Thoracic aorta (tissue), 2 donors: ENCODE data around the gene RAB11FIP2. TPM values are rescaled to one million over a fixed set of nuclear protein-coding genes. Genes with fewer than 3 reads are reported as not detected.

Experiments used
- ATAC-seq: fragments of 150-250 bp; one replicate; pipeline ENCODE4 v1.8.0; 2017; ENCODE audit warnings: low read depth; ENCODE audit not compliant: insufficient number of reproducible peaks, low FRiP score
- DNase-seq: peaks from one replicate; pipeline ENCODE4 v3.0.0-alpha.2; 2020; ENCODE audit warnings: low spot score
- H3K27ac ChIP-seq, 2 donors: fragments of 200-600 bp; sonication (generic); 1 replicate in 1 of 2; 2 replicates in 1 of 2; pipeline ENCODE4 v1.5.1; 2016; ENCODE audit warnings: mild to moderate bottlenecking in 2 of 2, moderate library complexity in 2 of 2
- H3K27me3 ChIP-seq: fragments of 200-600 bp; sonication (generic); replicated peaks from 2 replicates; pipeline ENCODE4 v1.6.0; 2016; ENCODE audit warnings: mild to moderate bottlenecking; ENCODE audit not compliant: insufficient read depth
- H3K36me3 ChIP-seq: fragments of 200-600 bp; sonication (generic); one replicate; pipeline ENCODE4 v1.5.1; 2016
- H3K4me1 ChIP-seq, 2 donors: fragments of 200-600 bp; sonication (generic); 1 replicate in 1 of 2; 2 replicates in 1 of 2; pipeline versions ENCODE4 v1.5.1 to v1.6.0; 2016; ENCODE audit warnings: low read depth in 2 of 2, mild to moderate bottlenecking in 1 of 2; ENCODE audit not compliant: control insufficient read depth in 1 of 2
- H3K4me3 ChIP-seq: fragments of 200-600 bp; sonication (generic); 2 replicates; pipeline ENCODE4 v1.5.1; 2016; ENCODE audit warnings: mild to moderate bottlenecking
- H3K9me3 ChIP-seq: fragments of 200-600 bp; sonication (generic); 2 replicates; pipeline ENCODE4 v1.5.1; 2016
- CTCF ChIP-seq: fragments of 200-600 bp; sonication (generic); IDR thresholded peaks from one replicate; pipeline ENCODE4 v1.5.1; 2019; ENCODE audit warnings: antibody characterized with exemption
- total RNA-seq, 2 donors: library from RNA; depleted of rRNA; stranded (reverse); fragments of >200 nt; gene quantifications; one replicate each; pipeline versions ENCODE4 v1.1.0 to v1.2.3, GENCODE V29; 2016

The RAB11FIP2 gene
- total RNA-seq, 2 donors from 2014 or later, result 17.9 to 46.6 TPM

DNA sequence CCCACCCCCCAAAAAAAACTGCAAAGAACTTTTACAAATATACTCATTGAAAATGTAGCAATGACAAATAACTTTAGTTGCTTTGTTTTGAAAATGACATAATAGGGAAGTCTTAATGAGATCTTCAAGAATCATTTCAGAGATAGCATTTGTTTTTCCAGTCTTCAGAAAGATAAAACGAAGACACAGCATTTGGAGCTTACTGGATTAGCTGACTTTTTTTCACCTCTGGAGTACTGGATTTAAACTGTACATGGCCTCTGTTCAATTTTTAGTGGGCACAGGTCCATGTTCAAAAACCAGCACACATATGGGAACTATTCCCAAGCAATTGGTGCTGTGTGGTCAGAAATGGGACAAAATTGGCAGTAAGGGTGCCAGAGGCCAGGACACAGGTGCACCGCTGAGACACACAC lies 3.9 kb downstream of the RAB11FIP2 start:
- no peak overlapping the region for H3K4me3 ChIP-seq
- DNase-seq (no peak), ATAC-seq (no peak)
- H3K27me3 ChIP-seq, result no peaks in the 10 kb centered on the region
- peaks cover 36 to 64% of the 10 kb centered on the region in 2 donors for H3K4me1 ChIP-seq
- no peaks in the 10 kb centered on the region for H3K36me3 ChIP-seq
- H3K27ac ChIP-seq, result no peak overlapping the region
- no peaks in the 10 kb centered on the region for H3K9me3 ChIP-seq
- no peak for TF ChIP-seq CTCF

DNA sequence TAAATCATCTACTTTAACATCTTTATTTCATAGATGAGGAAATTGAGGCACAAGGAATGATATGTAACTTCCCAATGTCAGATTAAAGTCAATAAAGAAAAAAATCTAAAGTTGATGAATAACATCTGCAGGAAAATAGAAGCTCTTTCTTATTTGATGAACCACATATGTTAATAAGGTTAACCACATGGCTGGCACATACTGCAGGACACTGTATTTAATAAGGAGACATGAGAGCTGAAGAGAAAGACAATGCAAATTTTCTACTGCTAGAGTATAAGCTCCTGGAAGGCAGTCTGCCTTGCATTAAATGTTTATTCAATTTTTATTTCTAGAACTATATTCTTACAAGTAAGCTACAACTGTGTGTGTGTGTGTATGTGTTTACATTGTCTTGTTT lies 4.4 kb downstream of the RAB11FIP2 start:
- no peak for DNase-seq
- Histone ChIP-seq H3K4me1 (peaks cover 36 to 61% of the 10 kb centered on the region in 2 donors), H3K27ac (no peak overlapping the region), H3K9me3 (no peaks in the 10 kb centered on the region), H3K27me3 (no peaks in the 10 kb centered on the region), H3K36me3 (no peaks in the 10 kb centered on the region), H3K4me3 (no peak overlapping the region)
- no peak for TF ChIP-seq CTCF
- no peak for ATAC-seq

DNA sequence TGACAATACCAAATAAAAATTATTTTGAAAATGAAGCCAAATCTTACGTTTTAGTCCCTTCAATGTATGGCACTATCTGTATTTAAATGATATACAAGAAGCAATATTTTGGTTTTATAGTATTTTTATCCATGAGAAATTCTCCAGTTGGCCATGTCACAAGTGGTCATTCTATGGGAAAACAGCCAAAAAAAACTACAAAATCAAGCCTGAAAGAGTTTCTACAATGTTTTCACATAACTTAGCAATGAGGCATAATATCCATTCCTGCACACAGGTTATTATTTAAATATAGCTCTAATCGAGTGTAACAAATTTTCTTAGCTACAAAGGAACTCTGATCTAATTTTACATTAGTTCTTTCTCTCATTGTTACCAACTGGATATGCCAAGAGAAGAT lies 5.4 kb downstream of the RAB11FIP2 start:
- Histone ChIP-seq H3K36me3 (no peaks in the 10 kb centered on the region), H3K9me3 (no peaks in the 10 kb centered on the region), H3K4me3 (peak overlapping the region; percentile 9), H3K27me3 (no peaks in the 10 kb centered on the region), H3K4me1 (peaks cover 38 to 65% of the 10 kb centered on the region in 2 donors), H3K27ac (no peak overlapping the region)
- DNase-seq (no peak), ATAC-seq (no peak)
- no peak for TF ChIP-seq CTCF

DNA sequence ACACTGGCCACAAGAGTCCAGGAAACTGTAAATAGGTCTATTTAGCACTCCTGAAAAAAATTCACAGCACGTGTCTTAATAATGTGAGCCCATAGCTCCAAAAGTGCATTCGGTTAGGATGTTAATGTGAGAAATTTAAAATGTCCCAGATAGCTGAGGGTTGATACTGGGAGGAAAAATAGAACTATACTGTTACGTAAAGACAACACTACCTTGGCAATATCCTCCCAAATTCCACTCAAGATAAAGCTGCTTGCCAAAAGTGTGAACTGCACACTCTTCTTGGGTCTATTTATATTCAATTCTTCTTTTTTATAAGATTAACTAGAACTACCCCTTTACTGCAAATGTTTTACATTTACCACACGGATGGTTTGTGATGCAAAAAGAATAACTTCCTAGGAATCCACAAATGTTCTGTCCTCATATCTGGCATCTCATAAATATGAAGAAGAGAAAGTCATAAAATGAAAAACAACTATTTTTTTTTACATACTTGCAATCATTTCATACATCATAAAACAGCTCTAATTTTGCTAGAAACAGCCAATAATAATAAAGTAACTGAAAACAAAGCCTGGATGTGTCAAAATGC lies 10.4 kb downstream of the RAB11FIP2 start:
- H3K4me3 ChIP-seq, result no peak overlapping the region
- H3K4me1 ChIP-seq, result peaks cover 17 to 52% of the 10 kb centered on the region in 2 donors
- no peak overlapping the region for H3K27ac ChIP-seq
- H3K27me3 ChIP-seq, result no peaks in the 10 kb centered on the region
- DNase-seq, result no peak
- ATAC-seq, result no peak
- no peaks in the 10 kb centered on the region for H3K9me3 ChIP-seq
- TF ChIP-seq CTCF, result no peak
- H3K36me3 ChIP-seq, result no peaks in the 10 kb centered on the region

DNA sequence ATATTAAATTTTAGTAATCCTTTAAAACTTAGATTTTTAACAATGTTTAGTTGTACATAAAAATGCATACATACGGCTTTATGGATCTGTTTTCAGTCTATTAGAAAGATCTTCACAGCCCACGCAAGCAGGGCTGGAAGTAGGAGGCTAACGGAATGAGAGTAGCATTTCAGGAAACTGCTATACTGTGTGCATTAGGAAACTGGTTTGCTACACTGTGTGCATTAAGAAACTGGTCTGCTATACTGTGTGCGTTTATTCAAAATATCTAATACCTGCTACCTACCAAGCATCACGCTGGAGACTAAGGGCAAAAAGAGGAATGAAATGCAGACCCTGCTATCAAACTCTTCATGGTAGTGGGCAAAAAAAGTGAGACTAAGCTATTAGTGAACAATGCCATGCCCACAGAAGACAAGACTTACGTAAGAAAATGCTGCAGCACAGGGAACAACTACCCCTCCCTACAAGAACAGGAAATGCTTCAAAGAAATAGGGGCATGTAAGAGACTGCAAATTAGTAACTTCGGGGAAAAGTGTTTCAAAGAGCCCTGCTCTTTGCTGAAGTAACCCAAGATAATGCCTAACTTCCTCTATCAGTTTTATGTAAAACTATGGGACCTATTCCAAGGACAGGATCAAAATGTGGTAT lies 11.3 kb downstream of the RAB11FIP2 start:
- no peak for DNase-seq
- no peaks in the 10 kb centered on the region for H3K27me3 ChIP-seq
- H3K9me3 ChIP-seq, result no peaks in the 10 kb centered on the region
- no peak for TF ChIP-seq CTCF
- no peak overlapping the region for H3K4me3 ChIP-seq
- ATAC-seq, result no peak
- H3K27ac ChIP-seq, result no peak overlapping the region
- no peaks in the 10 kb centered on the region for H3K36me3 ChIP-seq
- H3K4me1 ChIP-seq, result peaks cover 11 to 46% of the 10 kb centered on the region in 2 donors
